Lower leg skin (tissue), 4 donors: ENCODE results near the gene MDK. TPM values are rescaled to one million over a fixed set of nuclear protein-coding genes. Genes with fewer than 3 reads are reported as not detected.

ENCODE experiments used
- DNase-seq, 2 donors: peaks; one replicate each; pipeline ENCODE4 v3.0.0-alpha.2; 2019; ENCODE audit warnings: low spot score in 2 of 2
- H3K4me3 ChIP-seq: fragments of 200-600 bp; sonication (generic); 2 replicates; pipeline ENCODE4 v1.5.1; 2017; ENCODE audit warnings: mild to moderate bottlenecking, low read depth; ENCODE audit not compliant: poor library complexity, severe bottlenecking
- CTCF ChIP-seq, 3 donors: fragments of 450-650 bp; IDR thresholded peaks; one replicate each; pipeline ENCODE4 v1.5.1; 2016; ENCODE audit warnings: antibody characterized with exemption in 3 of 3, mild to moderate bottlenecking in 3 of 3, moderate library complexity in 2 of 3
- POLR2A ChIP-seq, 2 donors: fragments of 450-650 bp; IDR thresholded peaks; one replicate each; pipeline ENCODE4 v1.6.1; 2016 to 2017; ENCODE audit warnings: antibody characterized with exemption in 2 of 2, mild to moderate bottlenecking in 1 of 2, moderate library complexity in 1 of 2
- WGBS, 2 donors: methylation state at CpG; one replicate each; pipeline ENCODE4 v1.1.5; 2018; 5-methylcytosine and 5-hydroxymethylcytosine counted together
- intact Hi-C: fragments of 100-400 bp; cut with DNase I; formaldehyde crosslinking; loops from one replicate; pipeline ENCODE4 v1.15.0; 2023; ENCODE audit warnings: low total_unique reads
- total RNA-seq, 4 donors: library from RNA; depleted of rRNA; stranded (reverse); fragments of >200 nt; gene quantifications; one replicate each; pipeline ENCODE4 v1.1.0, GENCODE V29; 2016

Gene MDK
- total RNA-seq, 4 donors from 2014 or later: 6.0 to 19.4 (median 12.0) TPM

GRCh38 chr11:46382646-46383403, 1.4 kb downstream of the MDK start:
- intact Hi-C loops: no loop called here
- no peak overlapping the region for H3K4me3 ChIP-seq
- DNase-seq: no peak
- no peak for TF ChIP-seq CTCF (IDR thresholded peaks at IDR 0.05)
- no peak for TF ChIP-seq POLR2A (IDR thresholded peaks at IDR 0.05)
- 61 to 67% methylated on average over 10 to 16 of the region's 18 CpGs for WGBS, 2 donors

DNA sequence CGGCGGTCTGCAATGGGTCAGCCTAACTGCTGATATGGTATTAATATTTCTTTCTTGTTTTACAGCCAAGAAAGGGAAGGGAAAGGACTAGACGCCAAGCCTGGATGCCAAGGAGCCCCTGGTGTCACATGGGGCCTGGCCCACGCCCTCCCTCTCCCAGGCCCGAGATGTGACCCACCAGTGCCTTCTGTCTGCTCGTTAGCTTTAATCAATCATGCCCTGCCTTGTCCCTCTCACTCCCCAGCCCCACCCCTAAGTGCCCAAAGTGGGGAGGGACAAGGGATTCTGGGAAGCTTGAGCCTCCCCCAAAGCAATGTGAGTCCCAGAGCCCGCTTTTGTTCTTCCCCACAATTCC, 1.9 kb downstream of the MDK start:
- H3K4me3 ChIP-seq: no peak overlapping the region
- WGBS, 2 donors: 78 to 83% methylated on average over 7 of the region's 7 CpGs
- TF ChIP-seq CTCF (IDR thresholded peaks at IDR 0.05) (no peak), POLR2A (IDR thresholded peaks at IDR 0.05) (no peak)
- intact Hi-C loops: no loop called here
- no peak for DNase-seq

GRCh38 chr11:46383974-46384701, 2.7 kb downstream of the MDK start:
- DNase-seq: no peak
- intact Hi-C loops: no loop called here
- no peak for TF ChIP-seq POLR2A (IDR thresholded peaks at IDR 0.05)
- no peak for TF ChIP-seq CTCF (IDR thresholded peaks at IDR 0.05)
- WGBS, 2 donors: 82 to 83% methylated on average over 11 to 12 of the region's 12 CpGs
- H3K4me3 ChIP-seq: no peak overlapping the region

DNA sequence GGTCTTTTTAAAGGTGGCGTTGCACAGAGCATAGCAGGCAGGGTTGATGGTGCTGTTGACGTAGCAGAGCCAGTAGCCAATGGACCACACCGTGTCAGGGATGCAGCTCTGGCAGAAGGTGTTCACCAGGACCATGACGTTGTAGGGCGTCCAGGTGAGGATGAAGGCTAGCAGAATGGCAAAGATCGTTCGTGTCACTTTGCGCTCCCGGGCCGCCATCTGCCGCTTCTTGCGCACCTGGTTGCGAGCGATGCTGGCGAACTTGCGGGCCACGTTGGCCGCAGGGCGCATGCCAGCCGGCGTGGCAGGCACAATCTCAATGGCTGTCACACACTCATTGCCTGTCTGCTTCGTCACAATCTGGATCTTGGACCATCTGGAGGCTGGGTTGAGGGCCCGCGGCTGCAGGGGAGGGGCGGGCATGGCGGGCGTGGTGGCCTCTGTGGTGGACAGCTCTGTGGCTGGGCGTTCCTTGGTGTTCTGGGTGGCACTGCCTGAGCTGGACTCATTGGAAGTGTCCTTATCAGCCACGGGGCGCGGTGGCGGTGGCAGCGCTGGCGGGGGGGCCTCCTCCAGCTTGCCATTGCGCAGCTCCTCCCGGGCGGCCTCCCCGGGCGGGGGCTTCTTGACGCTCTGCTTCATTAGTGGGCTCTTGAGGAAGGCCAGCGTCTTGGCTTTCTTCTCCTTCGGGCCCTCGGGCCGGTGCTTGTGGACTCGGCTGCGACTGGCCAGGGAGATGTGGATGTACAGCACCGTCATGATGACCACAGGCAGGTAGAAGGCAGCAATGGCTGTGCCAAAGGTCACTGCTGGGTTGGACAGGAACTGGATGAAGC, 3.9 kb downstream of the MDK start:
- DNase-seq: no peak
- no peak for TF ChIP-seq CTCF (IDR thresholded peaks at IDR 0.05)
- TF ChIP-seq POLR2A (IDR thresholded peaks at IDR 0.05): no peak
- H3K4me3 ChIP-seq: no peak overlapping the region
- intact Hi-C loops: no loop called here
- WGBS, 2 donors: 94 to 98% methylated on average over 44 to 47 of the region's 47 CpGs

DNA sequence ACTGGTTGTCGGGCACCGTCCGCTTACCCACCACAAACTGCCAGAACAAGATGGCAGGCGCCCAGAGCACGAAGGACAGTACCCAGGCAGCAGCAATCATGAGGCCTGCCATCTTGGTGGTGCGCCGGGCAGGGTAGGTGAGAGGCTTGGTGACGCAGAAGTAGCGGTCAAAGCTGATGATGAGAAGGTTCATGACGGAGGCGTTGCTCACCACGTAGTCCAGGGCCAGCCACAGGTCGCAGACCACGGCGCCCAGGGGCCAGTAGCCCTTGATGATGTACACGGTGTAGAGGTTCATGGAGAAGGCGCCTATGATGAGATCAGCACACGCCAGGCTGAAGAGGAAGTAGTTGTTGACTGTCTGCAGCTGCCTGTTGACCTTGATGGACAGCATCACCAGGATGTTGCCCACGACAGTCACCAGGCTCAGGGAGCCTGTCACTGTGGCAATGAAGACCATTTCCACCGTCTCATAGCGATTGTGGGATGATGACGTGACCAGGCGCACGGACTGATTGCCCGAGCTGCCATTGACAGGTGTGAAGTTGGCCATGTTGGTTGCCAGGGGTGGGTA, 4.6 kb downstream of the MDK start:
- WGBS, 2 donors: 95 to 96% methylated on average over 25 of the region's 25 CpGs
- DNase-seq: no peak
- no peak overlapping the region for H3K4me3 ChIP-seq
- intact Hi-C loops: no loop called here
- no peak for TF ChIP-seq POLR2A (IDR thresholded peaks at IDR 0.05)
- no peak for TF ChIP-seq CTCF (IDR thresholded peaks at IDR 0.05)
